WERI-Rb-1 (cell line): ENCODE results near the gene CFAP251.
A peak's percentile ranks its signal among the peaks of the same experiment; 100 is the strongest.
"Not testable (repeated sequence)": the region's sequence is repeated elsewhere in the genome, so short reads cannot be mapped to it uniquely, and the experiment has no call there.

Experiments
- DNase-seq: peaks from one replicate; pipeline ENCODE4 v3.0.0-alpha.2; 2020
- H3K27ac ChIP-seq: fragments of 250-450 bp; sonication (Bioruptor Pico); 2 replicates; pipeline ENCODE4 v1.5.1; 2020; ENCODE audit warnings: mild to moderate bottlenecking, moderate library complexity
- H3K27me3 ChIP-seq: fragments of 250-450 bp; sonication (Bioruptor Pico); 2 replicates; pipeline ENCODE4 v1.5.1; 2021; ENCODE audit warnings: mild to moderate bottlenecking, low read depth, moderate library complexity; ENCODE audit not compliant: insufficient read depth, severe bottlenecking
- H3K36me3 ChIP-seq: fragments of 250-450 bp; sonication (Bioruptor Pico); 2 replicates; pipeline ENCODE4 v1.5.1; 2020; ENCODE audit warnings: mild to moderate bottlenecking, moderate library complexity
- H3K4me3 ChIP-seq: 2 replicates; pipeline ENCODE4 v1.5.1; 2011; ENCODE audit warnings: low read depth, mild to moderate bottlenecking, control low read depth, low read length
- H3K9me3 ChIP-seq: fragments of 250-450 bp; sonication (Bioruptor Pico); 2 replicates; pipeline ENCODE4 v1.5.1; 2021; ENCODE audit warnings: mild to moderate bottlenecking, moderate library complexity; ENCODE audit not compliant: severe bottlenecking
- CTCF ChIP-seq: IDR thresholded peaks from 2 replicates; pipeline ENCODE4 v1.5.1; 2011; ENCODE audit warnings: low read depth, mild to moderate bottlenecking, control low read depth, inconsistent platforms, low read length

Gene CFAP251

GRCh38 chr12:121917950-121918678, at the start of gene CFAP251:
CFAP251 (plus strand) TSS chr12:121918592; CDS start chr12:121921306, 2,714 bp downstream.
- Histone ChIP-seq H3K9me3 (no peaks in the 10 kb centered on the region), H3K27ac (no peak within 1 kb of the TSS), H3K4me3 (peak within 1 kb of the TSS; percentile 35), H3K27me3 (no peaks in the 10 kb centered on the region), H3K36me3 (peaks cover 27% of the 10 kb centered on the region)
- DNase-seq = peak; percentile 79
- peak; percentile 71 for TF ChIP-seq CTCF

- H3K9me3 ChIP-seq, H3K27ac ChIP-seq, DNase-seq, H3K4me3 ChIP-seq, H3K27me3 ChIP-seq, H3K36me3 ChIP-seq: not testable (repeated sequence)
Measured at GRCh38 chr12:121869229-121869628, 49.2 kb upstream of the CFAP251 start.

- Histone ChIP-seq H3K9me3 (no peaks in the 10 kb centered on the region), H3K27ac (no peak overlapping the region), H3K36me3 (no peaks in the 10 kb centered on the region), H3K27me3 (no peaks in the 10 kb centered on the region), H3K4me3 (no peak overlapping the region)
- no peak for DNase-seq
- no peak for TF ChIP-seq CTCF
Measured at GRCh38 chr12:121871467-121871866, 46.9 kb upstream of the CFAP251 start.

GRCh38 chr12:121872546-121873215, 45.7 kb upstream of the CFAP251 start:
- Histone ChIP-seq H3K27me3 (no peaks in the 10 kb centered on the region), H3K4me3 (no peak overlapping the region), H3K9me3 (no peaks in the 10 kb centered on the region), H3K27ac (no peak overlapping the region), H3K36me3 (no peaks in the 10 kb centered on the region)
- no peak for TF ChIP-seq CTCF
- DNase-seq = peak; percentile 53

GRCh38 chr12:121873216-121873569, 45.2 kb upstream of the CFAP251 start:
- H3K36me3 ChIP-seq = no peaks in the 10 kb centered on the region
- no peaks in the 10 kb centered on the region for H3K27me3 ChIP-seq
- no peak for DNase-seq
- no peak overlapping the region for H3K4me3 ChIP-seq
- no peaks in the 10 kb centered on the region for H3K9me3 ChIP-seq
- no peak overlapping the region for H3K27ac ChIP-seq
- TF ChIP-seq CTCF = no peak

GRCh38 chr12:121874071-121874470, 44.3 kb upstream of the CFAP251 start:
- DNase-seq = no peak
- H3K9me3 ChIP-seq = no peaks in the 10 kb centered on the region
- no peaks in the 10 kb centered on the region for H3K27me3 ChIP-seq
- no peaks in the 10 kb centered on the region for H3K36me3 ChIP-seq
- H3K4me3 ChIP-seq = no peak overlapping the region
- TF ChIP-seq CTCF = no peak
- H3K27ac ChIP-seq = no peak overlapping the region
